ENCODE data around the gene SMIM29.
"Not testable (repeated sequence)": the region's sequence is repeated elsewhere in the genome, so short reads cannot be mapped to it uniquely, and the experiment has no call there.

- TF ChIP-seq CTCF (IDR thresholded peaks at IDR 0.05; ENCODE audit: low read depth, low read length, poor library complexity, severe bottlenecking); EZH2phosphoT487 (IDR thresholded peaks at IDR 0.05; ENCODE audit: borderline replicate concordance, low read length): not testable (repeated sequence)
Measured at GRCh38 chr6:34245032-34245760, 3.6 kb downstream of the SMIM29 start.

Measured in DOHH2 (cell line).